GM13977 (cell line): ENCODE data around the gene DHRS9.

ENCODE experiments used
- DNase-seq: peaks from one replicate; pipeline ENCODE4 v3.0.0; 2012; ENCODE audit warnings: low spot score
- CTCF ChIP-seq: IDR thresholded peaks from 2 replicates; pipeline ENCODE4 v1.5.1; 2012; ENCODE audit warnings: mild to moderate bottlenecking, control low read depth; ENCODE audit not compliant: insufficient read depth; ENCODE audit errors: extremely low read depth, missing control alignments
- in situ Hi-C: fragments of 300-500 bp; cut with MboI; formaldehyde crosslinking; loops from one replicate; pipeline ENCODE4 v1.12.0; 2022; ENCODE audit warnings: low sequenced_read_pairs, low pct_unique_long_range_greater_than_20kb, mixed read lengths, inconsistent platforms; ENCODE audit not compliant: unreplicated experiment

Gene DHRS9

GRCh38 chr2:169073211-169073962, 4.0 kb downstream of the DHRS9 start:
- in situ Hi-C loops, result no loop called here

GRCh38 chr2:169073963-169074751, 4.8 kb downstream of the DHRS9 start:
- no peak for DNase-seq
- in situ Hi-C loops, result no loop called here
- TF ChIP-seq CTCF, result no peak

More at GRCh38 chr2:169073211-169073962, 4.0 kb downstream of the DHRS9 start:
- DNase-seq, result no peak
- TF ChIP-seq CTCF, result no peak

- no peak for TF ChIP-seq CTCF
- no peak for DNase-seq
- in situ Hi-C loops, result no loop called here
These were observed 8.4 kb downstream of the DHRS9 start for GRCh38 chr2:169077674-169078240.

GRCh38 chr2:169080250-169081069, 11.1 kb downstream of the DHRS9 start:
- DNase-seq, result no peak
- in situ Hi-C loops, result no loop called here
- no peak for TF ChIP-seq CTCF

GRCh38 chr2:169081551-169081950, 12.2 kb downstream of the DHRS9 start:
- in situ Hi-C loops, result no loop called here
- DNase-seq, result no peak
- no peak for TF ChIP-seq CTCF

- in situ Hi-C loops, result no loop called here
- peak; percentile 25 for DNase-seq
- no peak for TF ChIP-seq CTCF
These were observed 13.6 kb downstream of the DHRS9 start for GRCh38 chr2:169082995-169083394.
